Islet of Langerhans (tissue), 1 donor: Measurements from ENCODE around the gene TMEM271.

ENCODE experiments used
- FAIRE-seq: peaks from one replicate; lab custom pipeline; 2011; peaks lifted over from hg19 to GRCh38; lab: Jason Lieb, UNC

Gene TMEM271

GRCh38 chr4:532588-533317, 43.3 kb downstream of the TMEM271 start:
- FAIRE-seq = no peak

GRCh38 chr4:531721-532565, 44.2 kb downstream of the TMEM271 start:
- no peak for FAIRE-seq

- FAIRE-seq = no peak
Measured at GRCh38 chr4:531076-531475, 45.0 kb downstream of the TMEM271 start.

- no peak for FAIRE-seq
Measured at GRCh38 chr4:530017-530781, 45.9 kb downstream of the TMEM271 start.

GRCh38 chr4:529563-529962, 46.5 kb downstream of the TMEM271 start:
- no peak for FAIRE-seq

- FAIRE-seq = no peak
Measured at GRCh38 chr4:528835-529234, 47.3 kb downstream of the TMEM271 start.

GRCh38 chr4:528296-528695, 47.8 kb downstream of the TMEM271 start:
- no peak for FAIRE-seq

GRCh38 chr4:526971-527460, 49.1 kb downstream of the TMEM271 start:
- FAIRE-seq = no peak

GRCh38 chr4:526189-526909, 49.7 kb downstream of the TMEM271 start:
- no peak for FAIRE-seq

GRCh38 chr4:525660-526059, 50.4 kb downstream of the TMEM271 start:
- no peak for FAIRE-seq

GRCh38 chr4:524196-524595, 51.9 kb downstream of the TMEM271 start:
- no peak for FAIRE-seq
